ENCODE measurements around the gene ENAH.
A peak's percentile ranks its signal among the peaks of the same experiment; 100 is the strongest.

Gene ENAH

GRCh38 chr1:225572422-225572821, 80.5 kb downstream of the ENAH start:
- no peak for TF ChIP-seq EZH2 (IDR thresholded peaks at IDR 0.05; ENCODE audit: borderline replicate concordance, low read length)
- no peak for TF ChIP-seq CTCF (IDR thresholded peaks at IDR 0.05; ENCODE audit: low read length)
- no peaks in the 10 kb centered on the region for H3K79me2 ChIP-seq (ENCODE audit: insufficient read depth, low read length)

GRCh38 chr1:225567789-225568188, 85.1 kb downstream of the ENAH start:
- Histone ChIP-seq H3K9ac (ENCODE audit: low read length) (no peak overlapping the region), H3K27ac (ENCODE audit: low read depth, low read length, poor library complexity, severe bottlenecking) (no peak overlapping the region), H3K36me3 (ENCODE audit: insufficient read depth, low read length) (no peaks in the 10 kb centered on the region), H4K20me1 (ENCODE audit: insufficient read depth, low read length) (no peaks in the 10 kb centered on the region), H3F3A (ENCODE audit: insufficient read depth, low read length) (no peaks in the 10 kb centered on the region), H3K9me2 (ENCODE audit: low read depth, low read length) (no peaks in the 10 kb centered on the region), H3K9me3 (ENCODE audit: low read length) (no peaks in the 10 kb centered on the region), H3K79me2 (ENCODE audit: insufficient read depth, low read length) (no peaks in the 10 kb centered on the region), H2AFZ (ENCODE audit: low read length) (no peak overlapping the region), H3K4me1 (ENCODE audit: insufficient read depth, low read length, severe bottlenecking) (no peaks in the 10 kb centered on the region), H3K27me3 (ENCODE audit: insufficient read depth, low read length) (no peaks in the 10 kb centered on the region), H3K4me3 (ENCODE audit: low read depth, low read length, poor library complexity, severe bottlenecking) (no peak overlapping the region), H3K4me2 (ENCODE audit: low read length) (no peak overlapping the region)
- TF ChIP-seq EZH2 (IDR thresholded peaks at IDR 0.05; ENCODE audit: borderline replicate concordance, low read length) (no peak), CTCF (IDR thresholded peaks at IDR 0.05; ENCODE audit: low read length) (peak; percentile 26; the same call in 1 of the 2 replicates)

More at GRCh38 chr1:225572422-225572821, 80.5 kb downstream of the ENAH start:
- H3K4me3 ChIP-seq (ENCODE audit: low read depth, low read length, poor library complexity, severe bottlenecking) = no peak overlapping the region
- no peaks in the 10 kb centered on the region for H4K20me1 ChIP-seq (ENCODE audit: insufficient read depth, low read length)
- H3K27ac ChIP-seq (ENCODE audit: low read depth, low read length, poor library complexity, severe bottlenecking) = no peak overlapping the region
- H3K4me2 ChIP-seq (ENCODE audit: low read length) = no peak overlapping the region
- H3K27me3 ChIP-seq (ENCODE audit: insufficient read depth, low read length) = no peaks in the 10 kb centered on the region
- no peak overlapping the region for H3K9ac ChIP-seq (ENCODE audit: low read length)
- no peaks in the 10 kb centered on the region for H3K4me1 ChIP-seq (ENCODE audit: insufficient read depth, low read length, severe bottlenecking)
- no peaks in the 10 kb centered on the region for H3K9me2 ChIP-seq (ENCODE audit: low read depth, low read length)
- no peaks in the 10 kb centered on the region for H3K36me3 ChIP-seq (ENCODE audit: insufficient read depth, low read length)
- no peak overlapping the region for H2AFZ ChIP-seq (ENCODE audit: low read length)
- no peaks in the 10 kb centered on the region for H3K9me3 ChIP-seq (ENCODE audit: low read length)
- no peaks in the 10 kb centered on the region for H3F3A ChIP-seq (ENCODE audit: insufficient read depth, low read length)

- H3K4me3 ChIP-seq (ENCODE audit: low read depth, low read length, poor library complexity, severe bottlenecking) = no peak overlapping the region
- H3K9ac ChIP-seq (ENCODE audit: low read length) = no peak overlapping the region
- no peaks in the 10 kb centered on the region for H3K27me3 ChIP-seq (ENCODE audit: insufficient read depth, low read length)
- no peaks in the 10 kb centered on the region for H3K9me2 ChIP-seq (ENCODE audit: low read depth, low read length)
- no peak overlapping the region for H3K4me2 ChIP-seq (ENCODE audit: low read length)
- no peak overlapping the region for H3K27ac ChIP-seq (ENCODE audit: low read depth, low read length, poor library complexity, severe bottlenecking)
- TF ChIP-seq EZH2 (IDR thresholded peaks at IDR 0.05; ENCODE audit: borderline replicate concordance, low read length) = no peak
- no peak for TF ChIP-seq CTCF (IDR thresholded peaks at IDR 0.05; ENCODE audit: low read length)
- no peaks in the 10 kb centered on the region for H4K20me1 ChIP-seq (ENCODE audit: insufficient read depth, low read length)
- H2AFZ ChIP-seq (ENCODE audit: low read length) = no peak overlapping the region
- no peaks in the 10 kb centered on the region for H3K9me3 ChIP-seq (ENCODE audit: low read length)
- H3K4me1 ChIP-seq (ENCODE audit: insufficient read depth, low read length, severe bottlenecking) = no peaks in the 10 kb centered on the region
- no peaks in the 10 kb centered on the region for H3F3A ChIP-seq (ENCODE audit: insufficient read depth, low read length)
- no peaks in the 10 kb centered on the region for H3K79me2 ChIP-seq (ENCODE audit: insufficient read depth, low read length)
- H3K36me3 ChIP-seq (ENCODE audit: insufficient read depth, low read length) = no peaks in the 10 kb centered on the region
Measured at GRCh38 chr1:225565847-225566246, 87.1 kb downstream of the ENAH start.
